Ovary (tissue), 9 donors: ENCODE measurements around the gene FGF4. TPM values are rescaled to one million over a fixed set of nuclear protein-coding genes. Genes with fewer than 3 reads are reported as not detected.
"Not testable (repeated sequence)": the region's sequence is repeated elsewhere in the genome, so short reads cannot be mapped to it uniquely, and the experiment has no call there.

Source experiments
- DNase-seq, 5 donors: peaks; one replicate each; pipeline ENCODE4 v3.0.0-alpha.2; 2019 to 2020
- H3K27ac ChIP-seq, 2 donors: fragments of 200-600 bp; one replicate each; pipeline versions ENCODE4 v1.5.1 to v1.8.0; 2019 to 2022
- H3K27me3 ChIP-seq: fragments of 200-600 bp; one replicate; pipeline ENCODE4 v1.8.0; 2022
- H3K36me3 ChIP-seq: fragments of 200-600 bp; sonication (generic); one replicate; pipeline ENCODE4 v1.5.1; 2019
- H3K4me1 ChIP-seq: one replicate; pipeline ENCODE4 v1.8.1; 2013; ENCODE audit warnings: mild to moderate bottlenecking, moderate library complexity; ENCODE audit not compliant: insufficient read depth
- H3K4me3 ChIP-seq: fragments of 200-600 bp; sonication (generic); one replicate; pipeline ENCODE4 v1.5.1; 2017
- H3K9me3 ChIP-seq, 2 donors: fragments of 200-600 bp in 1 of 2; sonication (generic) in 1 of 2; one replicate each; pipeline versions ENCODE4 v1.5.1 to v1.8.1; 2013 to 2019; ENCODE audit warnings: mild to moderate bottlenecking in 1 of 2, moderate library complexity in 1 of 2
- CTCF ChIP-seq, 3 donors: fragments of 450-650 bp in 2 of 3; fragments of 200-600 bp in 1 of 3; IDR thresholded peaks; one replicate each; pipeline versions ENCODE4 v1.5.1 to v1.8.0; 2016 to 2022; ENCODE audit warnings: antibody characterized with exemption in 3 of 3, mild to moderate bottlenecking in 1 of 3
- EP300 ChIP-seq: sonication (generic); formaldehyde crosslinking; IDR thresholded peaks from one replicate; pipeline ENCODE4 v1.6.1; 2017; ENCODE audit warnings: antibody characterized with exemption
- POLR2A ChIP-seq: fragments of 450-650 bp; IDR thresholded peaks from one replicate; pipeline ENCODE4 v1.6.1; 2017; ENCODE audit warnings: antibody characterized with exemption, mild to moderate bottlenecking, moderate library complexity
- WGBS, 3 donors: extraction: QIAGEN DNeasy Blood & Tissue Kit in 1 of 3; methylation state at CpG; one replicate each; pipeline versions ENCODE4 v1.1.5 to v1.1.7; 2013 to 2017; 5-methylcytosine and 5-hydroxymethylcytosine counted together
- intact Hi-C, 4 donors: fragments of 100-400 bp; cut with DNase I; formaldehyde crosslinking; loops; one replicate each; pipeline versions ENCODE4 v1.11.0 to v1.15.1; 2022 to 2023
- polyA plus RNA-seq, 2 donors: library from polyadenylated mRNA; stranded (reverse); fragments of 200-250 nt in 1 of 2; fragments of 350-450 nt in 1 of 2; fragmentation: Illumina TruSeq in 1 of 2; extraction: RNeasy Lipid Tissue Mini Kit (QIAGEN cat#74804) in 1 of 2; gene quantifications; one replicate each; pipeline ENCODE4 v1.2.3, GENCODE V29; 2013 to 2014
- total RNA-seq, 7 donors: library from RNA; depleted of rRNA in 2 of 7; stranded (reverse); fragments of >200 nt in 2 of 7; fragmentation: NEBNext Ultra II Directional in 3 of 7; extraction: Animal tissue kit (Norgen Biotek cat#: 25700) in 3 of 7; gene quantifications; one replicate each; pipeline versions ENCODE4 v1.1.0 to v1.2.4, GENCODE V29; 2016 to 2023
- donor health status: DM: no; HTN: no; CAD: no; lungs with moderate emphysema.
- donor health status: DM: no; HTN: no; CAD: no.
- donor health status: Bipolar disorder and iron deficiency.
- donor health status: DM: yes; HTN: yes; CAD: no.
- donor health status: DM: no; HTN: no; CAD: no.
- donor health status: DM: yes; HTN: yes; CAD: no.

Gene FGF4
- total and polyA plus RNA-seq, 9 donors = not detected

- no peak for TF ChIP-seq EP300
- no peak for TF ChIP-seq POLR2A
- TF ChIP-seq CTCF (IDR thresholded peaks at IDR 0.05) = no peak
Observed at GRCh38 chr11:69773626-69774353, 1.4 kb downstream of the FGF4 start.

GRCh38 chr11:69771466-69771865 lies 3.7 kb downstream of the FGF4 start:
- Histone ChIP-seq H3K27ac (no peak overlapping the region), H3K27me3 (no peaks in the 10 kb centered on the region), H3K9me3 (no peaks in the 10 kb centered on the region), H3K4me3 (no peak overlapping the region), H3K36me3 (no peaks in the 10 kb centered on the region), H3K4me1 (no peaks in the 10 kb centered on the region)
- TF ChIP-seq CTCF (IDR thresholded peaks at IDR 0.05) = no peak
- TF ChIP-seq POLR2A = no peak
- TF ChIP-seq EP300 = no peak
- intact Hi-C loops = no loop called here
- 36 to 37% (median 36%) methylated on average over 7 of the region's 7 CpGs for WGBS, 3 donors
- DNase-seq = no peak

More at GRCh38 chr11:69773626-69774353, 1.4 kb downstream of the FGF4 start:
- no peaks in the 10 kb centered on the region for H3K27me3 ChIP-seq
- no peaks in the 10 kb centered on the region for H3K36me3 ChIP-seq
- no peaks in the 10 kb centered on the region for H3K4me1 ChIP-seq
- intact Hi-C loops = no loop called here
- DNase-seq = no peak
- no peak overlapping the region for H3K4me3 ChIP-seq
- no peak overlapping the region for H3K27ac ChIP-seq
- no peaks in the 10 kb centered on the region for H3K9me3 ChIP-seq
- 10 to 17% (median 13%) methylated on average over 27 to 30 of the region's 30 CpGs for WGBS, 3 donors

- Histone ChIP-seq H3K27me3 (no peaks in the 10 kb centered on the region), H3K36me3 (no peaks in the 10 kb centered on the region), H3K4me1 (no peaks in the 10 kb centered on the region), H3K4me3 (no peak overlapping the region), H3K27ac (no peak overlapping the region), H3K9me3 (no peaks in the 10 kb centered on the region)
- TF ChIP-seq EP300 = no peak
- TF ChIP-seq POLR2A = no peak
- TF ChIP-seq CTCF (IDR thresholded peaks at IDR 0.05) = no peak
- DNase-seq = no peak
- intact Hi-C loops = no loop called here
- 22 to 27% (median 24%) methylated on average over 5 of the region's 5 CpGs for WGBS, 3 donors
Observed at GRCh38 chr11:69770540-69770939, 4.6 kb downstream of the FGF4 start.

- intact Hi-C loops = no loop called here
- TF ChIP-seq CTCF (IDR thresholded peaks at IDR 0.05) = no peak
- TF ChIP-seq EP300 = no peak
- TF ChIP-seq POLR2A = no peak
- H3K27ac ChIP-seq = no peak overlapping the region
- H3K4me3 ChIP-seq = no peak overlapping the region
- no peaks in the 10 kb centered on the region for H3K36me3 ChIP-seq
- H3K4me1 ChIP-seq = no peaks in the 10 kb centered on the region
- WGBS, 3 donors = 54 to 72% (median 71%) methylated on average over 10 of the region's 10 CpGs
- no peaks in the 10 kb centered on the region for H3K27me3 ChIP-seq
- no peak for DNase-seq
- no peaks in the 10 kb centered on the region for H3K9me3 ChIP-seq
Observed at GRCh38 chr11:69765498-69765995, 9.6 kb downstream of the FGF4 start.

GRCh38 chr11:69764918-69765317 lies 10.2 kb downstream of the FGF4 start:
- H3K4me3 ChIP-seq, H3K4me1 ChIP-seq, H3K9me3 ChIP-seq, intact Hi-C loops, DNase-seq, H3K27me3 ChIP-seq, H3K27ac ChIP-seq, H3K36me3 ChIP-seq: not testable (repeated sequence)
- WGBS, 3 donors = 84 to 95% (median 89%) methylated on average over 7 of the region's 7 CpGs
